ENCODE data around the gene TRMT61A.

GRCh38 chr14:103563226-103563620 is 34.2 kb downstream of the TRMT61A start:
- TF ChIP-seq POLR2AphosphoS5 (IDR thresholded peaks at IDR 0.05; ENCODE audit: low read depth, low read length) (no peak), POLR2A (IDR thresholded peaks at IDR 0.05; ENCODE audit: low read depth, low read length) (no peak), TAF1 (IDR thresholded peaks at IDR 0.05; ENCODE audit: borderline replicate concordance, low read depth, low read length) (no peak)

Measured in GM12892 (cell line).